GM12801 (cell line): Measurements from ENCODE around the gene VTA1.

Experiments used
- TF ChIP-seq, protein P1 (sequence below): IDR thresholded peaks from one replicate; pipeline ENCODE4 v1.5.1; 2011; ENCODE audit warnings: control low read depth; ENCODE audit not compliant: insufficient read length; ENCODE audit errors: extremely low read depth

VTA1 gene

DNA sequence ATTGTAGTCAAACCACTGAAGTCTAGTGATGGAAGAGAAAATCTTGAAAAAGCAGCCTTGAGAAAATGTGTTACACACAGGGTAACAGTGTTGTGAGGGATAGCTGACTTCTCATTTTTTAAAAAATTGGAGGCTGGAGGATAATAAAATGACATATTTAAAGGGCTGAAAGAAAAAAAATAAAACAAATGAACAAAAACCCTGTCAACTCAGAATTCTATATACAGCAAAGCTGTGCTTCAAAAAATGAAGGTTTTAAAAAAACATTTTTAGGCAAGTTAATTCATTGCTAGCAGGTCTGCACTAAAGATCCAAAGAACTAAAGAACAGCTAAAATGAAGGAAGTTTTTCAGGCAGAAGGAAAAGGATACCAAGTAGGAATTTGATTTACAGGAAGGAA, 31.1 kb downstream of the VTA1 start:
- TF ChIP-seq, protein P1, sequence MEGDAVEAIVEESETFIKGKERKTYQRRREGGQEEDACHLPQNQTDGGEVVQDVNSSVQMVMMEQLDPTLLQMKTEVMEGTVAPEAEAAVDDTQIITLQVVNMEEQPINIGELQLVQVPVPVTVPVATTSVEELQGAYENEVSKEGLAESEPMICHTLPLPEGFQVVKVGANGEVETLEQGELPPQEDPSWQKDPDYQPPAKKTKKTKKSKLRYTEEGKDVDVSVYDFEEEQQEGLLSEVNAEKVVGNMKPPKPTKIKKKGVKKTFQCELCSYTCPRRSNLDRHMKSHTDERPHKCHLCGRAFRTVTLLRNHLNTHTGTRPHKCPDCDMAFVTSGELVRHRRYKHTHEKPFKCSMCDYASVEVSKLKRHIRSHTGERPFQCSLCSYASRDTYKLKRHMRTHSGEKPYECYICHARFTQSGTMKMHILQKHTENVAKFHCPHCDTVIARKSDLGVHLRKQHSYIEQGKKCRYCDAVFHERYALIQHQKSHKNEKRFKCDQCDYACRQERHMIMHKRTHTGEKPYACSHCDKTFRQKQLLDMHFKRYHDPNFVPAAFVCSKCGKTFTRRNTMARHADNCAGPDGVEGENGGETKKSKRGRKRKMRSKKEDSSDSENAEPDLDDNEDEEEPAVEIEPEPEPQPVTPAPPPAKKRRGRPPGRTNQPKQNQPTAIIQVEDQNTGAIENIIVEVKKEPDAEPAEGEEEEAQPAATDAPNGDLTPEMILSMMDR = no peak

DNA sequence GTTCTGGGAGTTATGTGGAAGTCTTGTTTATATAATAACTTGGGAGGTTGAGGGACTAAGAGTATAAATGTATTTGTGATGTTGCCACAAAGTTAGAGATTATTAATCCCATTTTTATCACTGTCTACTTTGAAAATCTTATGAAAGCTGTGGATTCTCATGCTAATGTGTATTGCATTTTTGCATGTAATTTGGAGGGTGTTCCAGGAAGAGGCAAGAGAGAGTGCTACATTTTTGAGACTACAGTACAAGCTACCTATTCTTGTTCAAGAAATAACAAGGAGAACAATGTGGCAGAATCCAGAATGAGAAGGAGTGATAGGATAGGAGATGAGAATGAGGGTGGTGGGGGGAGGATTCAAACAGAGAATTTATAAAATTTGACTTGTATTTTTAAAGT, 34.9 kb downstream of the VTA1 start:
- TF ChIP-seq, protein P1 = no peak

DNA sequence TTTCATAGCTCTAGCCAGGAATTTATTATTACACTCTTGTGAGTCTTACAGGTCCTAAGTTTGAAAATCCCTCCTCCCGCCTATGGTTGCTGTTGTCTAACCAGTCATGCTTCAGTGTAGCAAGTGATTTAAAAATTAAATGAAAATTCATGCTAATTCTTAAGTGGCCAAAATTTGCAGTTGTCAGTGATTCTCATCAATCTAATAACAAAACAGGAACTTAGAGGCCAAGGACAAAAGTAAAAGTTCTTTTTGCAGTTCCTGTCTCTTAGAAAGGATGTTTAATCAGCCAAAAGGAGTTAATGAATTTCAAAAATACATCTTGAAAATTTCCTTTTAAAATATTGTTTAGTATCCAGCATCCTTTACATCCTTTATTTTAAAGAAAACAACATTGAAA, 36.3 kb downstream of the VTA1 start:
- TF ChIP-seq, protein P1 = no peak

DNA sequence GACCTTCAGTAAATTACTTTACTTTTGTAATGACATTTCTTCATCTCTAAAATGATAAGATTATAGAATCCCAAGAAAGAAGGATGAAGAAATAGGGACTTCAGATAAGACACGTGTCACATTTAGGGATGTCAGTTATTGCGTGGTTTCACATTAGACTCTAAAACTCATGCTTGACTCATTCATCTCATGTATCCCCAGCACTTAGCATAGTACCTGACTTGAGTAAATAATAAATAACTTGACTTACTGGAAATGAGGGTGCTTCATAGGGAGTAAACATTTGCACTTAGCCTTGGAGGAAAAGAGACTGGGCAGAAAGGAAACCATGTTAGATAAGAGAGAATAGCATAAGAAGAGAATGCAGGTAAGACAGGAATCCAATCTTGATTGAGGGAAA, 37.2 kb downstream of the VTA1 start:
- TF ChIP-seq, protein P1 = no peak

DNA sequence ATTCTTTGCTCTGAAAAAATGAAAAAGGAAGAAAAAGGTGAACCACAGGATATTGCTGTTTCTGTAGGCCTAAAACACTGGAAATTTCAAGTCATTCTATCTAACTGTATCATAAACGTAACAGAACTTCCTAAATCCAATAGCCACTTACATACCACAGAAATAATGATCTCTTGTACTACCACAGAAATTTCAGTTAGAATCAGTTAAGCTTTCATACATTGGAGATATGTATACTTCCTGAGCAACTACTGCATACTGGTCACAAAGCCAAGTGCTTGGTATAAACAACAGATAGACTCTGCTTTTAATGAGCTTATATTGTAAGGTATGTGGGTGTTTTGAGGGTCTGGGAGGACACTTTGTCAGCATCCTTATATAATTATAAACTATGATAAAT, 38.6 kb downstream of the VTA1 start:
- TF ChIP-seq, protein P1 = no peak

DNA sequence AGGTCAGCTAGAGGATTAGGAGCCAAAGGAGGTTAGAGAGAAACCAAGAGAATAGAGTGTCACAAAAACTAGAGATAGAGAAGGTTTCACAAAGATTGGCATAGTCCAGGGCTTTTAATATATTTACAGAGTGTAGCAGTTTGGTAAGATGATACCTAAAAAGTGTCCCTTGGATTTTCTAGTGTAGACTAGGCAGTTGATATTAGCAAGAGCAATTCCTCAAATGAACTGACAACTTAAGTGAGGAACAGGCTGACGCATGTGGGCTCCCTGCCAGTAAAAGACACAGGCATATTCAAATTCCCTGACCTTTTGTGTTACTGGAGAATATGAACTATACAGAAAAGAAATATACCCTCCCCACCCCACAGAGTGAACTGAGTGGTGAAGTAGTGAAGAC, 40.1 kb downstream of the VTA1 start:
- TF ChIP-seq, protein P1 = no peak

DNA sequence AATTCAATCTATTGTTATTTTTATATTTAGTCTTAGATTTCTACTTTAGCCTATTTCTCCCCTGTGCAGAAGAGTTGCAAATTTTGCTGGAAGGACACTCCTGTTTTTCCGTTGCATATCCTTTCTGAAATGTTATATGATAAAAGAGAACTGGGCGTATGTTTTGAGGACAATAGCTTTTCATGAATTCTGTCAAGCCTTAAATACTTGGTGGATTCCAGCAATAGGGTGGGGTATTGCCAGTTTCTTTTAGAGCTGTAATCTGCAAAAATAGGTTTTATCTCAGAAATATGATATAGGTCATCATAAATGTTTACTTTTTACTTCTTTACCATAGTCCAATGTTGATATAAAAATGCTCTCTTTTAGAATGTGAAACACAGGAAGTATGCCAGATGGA, 42.0 kb downstream of the VTA1 start:
- TF ChIP-seq, protein P1 = no peak

DNA sequence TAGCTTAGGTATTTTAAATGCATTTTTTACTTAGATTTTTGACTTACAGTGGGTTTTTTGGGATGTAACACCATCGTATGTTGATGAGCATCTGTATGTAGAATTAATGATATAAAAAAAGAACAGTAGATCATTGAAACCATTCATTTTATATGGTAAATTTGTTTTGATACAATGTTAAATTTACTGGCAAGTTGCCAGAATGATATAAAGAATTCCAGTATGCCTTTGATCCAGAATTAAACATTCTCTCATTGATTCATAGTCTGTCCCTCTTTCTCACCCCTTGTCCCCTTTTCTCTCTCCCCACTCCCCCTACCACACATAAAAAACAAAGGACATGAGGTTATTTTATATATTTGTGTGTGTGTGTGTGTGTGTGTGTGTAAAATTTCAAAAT, 45.3 kb downstream of the VTA1 start:
- TF ChIP-seq, protein P1 = no peak
